ENCODE data around the gene KDM1A.

The KDM1A gene

GRCh38 chr1:23013657-23014056 is 5.6 kb upstream of the KDM1A start:
- no peak for DNase-seq (ENCODE audit: low read depth)

GRCh38 chr1:23018661-23019093 is 591 bp upstream of the KDM1A start:
- DNase-seq (ENCODE audit: low read depth): no peak

GRCh38 chr1:23019863-23020625 is 776 bp downstream of the KDM1A start:
- no peak for DNase-seq (ENCODE audit: low read depth)

- DNase-seq (ENCODE audit: low read depth): no peak
Measured at GRCh38 chr1:23020706-23021405, 1.6 kb downstream of the KDM1A start.

DNA sequence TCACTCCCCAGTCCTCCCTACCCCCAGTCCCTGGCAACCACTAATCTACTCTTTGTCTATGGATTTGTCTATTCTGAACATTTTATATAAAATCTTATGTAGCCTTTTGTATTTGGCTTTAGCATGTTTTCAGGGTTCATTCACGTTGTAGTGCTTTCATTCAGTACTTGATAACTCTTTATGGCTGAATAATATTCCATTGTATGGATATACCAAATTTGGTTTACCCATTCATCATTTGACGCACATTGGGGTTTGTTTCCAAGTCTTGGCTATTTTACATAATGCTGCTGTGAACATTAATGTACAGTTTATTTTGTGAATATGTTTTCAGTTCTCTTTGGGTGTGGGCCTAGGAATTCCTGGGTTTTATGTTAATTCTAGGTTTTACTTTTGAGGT is 2.6 kb downstream of the KDM1A start:
- DNase-seq (ENCODE audit: low read depth): no peak

DNA sequence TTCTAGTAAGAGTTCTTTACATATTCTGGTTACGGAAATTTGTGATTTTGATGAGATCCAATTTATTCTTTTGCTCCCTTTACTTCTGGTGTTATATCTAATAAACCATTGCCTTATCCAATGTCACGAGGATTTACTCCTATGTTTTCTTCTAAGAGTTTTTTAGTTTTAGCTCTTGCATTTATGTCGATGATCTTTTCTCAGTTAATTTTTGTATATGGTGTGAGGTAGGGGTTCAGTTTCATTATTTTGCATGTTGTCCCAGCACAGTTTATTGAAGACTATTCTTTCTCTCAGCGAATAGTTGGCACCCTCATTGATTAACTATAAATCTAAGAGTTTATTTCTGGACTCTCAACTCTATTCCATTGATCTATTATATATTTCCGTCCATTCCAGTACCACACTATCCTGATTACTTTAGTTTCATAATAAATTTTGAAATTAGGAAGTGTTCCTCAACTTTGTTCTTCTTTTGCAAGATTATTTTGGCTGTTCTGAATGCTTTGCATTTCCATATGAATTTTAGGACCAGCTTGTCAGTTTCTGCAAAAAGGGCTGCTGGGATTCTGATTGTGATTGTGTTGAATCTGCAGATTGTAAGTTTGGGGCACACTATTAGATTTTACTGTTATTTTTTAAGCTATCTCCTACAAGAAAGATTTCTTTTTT is 4.0 kb downstream of the KDM1A start:
- DNase-seq (ENCODE audit: low read depth): no peak

- DNase-seq (ENCODE audit: low read depth): no peak
Measured at GRCh38 chr1:23026568-23026967, 7.3 kb downstream of the KDM1A start.

DNA sequence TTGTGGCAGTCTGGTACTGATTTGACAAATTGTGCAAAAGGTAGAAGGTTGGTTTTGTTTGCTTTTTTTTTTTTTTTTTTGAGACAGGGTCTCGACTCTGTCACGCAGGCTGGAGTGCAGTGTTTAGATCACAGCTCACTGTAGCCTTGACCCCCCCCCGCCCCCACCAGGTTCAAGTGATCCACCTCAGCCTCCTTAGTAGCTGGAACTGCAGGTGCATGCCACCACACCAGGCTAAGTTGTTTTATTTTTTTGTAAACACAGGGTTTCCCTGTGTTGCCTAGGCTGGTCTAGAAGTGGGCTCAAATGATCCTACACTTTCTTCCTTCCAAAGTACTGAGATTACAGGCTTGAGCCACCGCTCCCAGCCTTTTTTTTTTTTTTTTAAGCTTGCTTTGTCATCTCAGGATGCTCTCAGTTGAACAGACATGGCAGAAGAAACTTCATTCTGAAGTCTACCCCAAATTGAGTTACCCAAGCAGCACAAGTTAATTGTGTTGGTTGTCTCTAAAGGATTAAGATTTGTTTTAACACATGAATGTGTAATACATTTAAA is 8.2 kb downstream of the KDM1A start:
- no peak for DNase-seq (ENCODE audit: low read depth)

- DNase-seq (ENCODE audit: low read depth): no peak
Measured at GRCh38 chr1:23029337-23029736, 10.1 kb downstream of the KDM1A start.

DNA sequence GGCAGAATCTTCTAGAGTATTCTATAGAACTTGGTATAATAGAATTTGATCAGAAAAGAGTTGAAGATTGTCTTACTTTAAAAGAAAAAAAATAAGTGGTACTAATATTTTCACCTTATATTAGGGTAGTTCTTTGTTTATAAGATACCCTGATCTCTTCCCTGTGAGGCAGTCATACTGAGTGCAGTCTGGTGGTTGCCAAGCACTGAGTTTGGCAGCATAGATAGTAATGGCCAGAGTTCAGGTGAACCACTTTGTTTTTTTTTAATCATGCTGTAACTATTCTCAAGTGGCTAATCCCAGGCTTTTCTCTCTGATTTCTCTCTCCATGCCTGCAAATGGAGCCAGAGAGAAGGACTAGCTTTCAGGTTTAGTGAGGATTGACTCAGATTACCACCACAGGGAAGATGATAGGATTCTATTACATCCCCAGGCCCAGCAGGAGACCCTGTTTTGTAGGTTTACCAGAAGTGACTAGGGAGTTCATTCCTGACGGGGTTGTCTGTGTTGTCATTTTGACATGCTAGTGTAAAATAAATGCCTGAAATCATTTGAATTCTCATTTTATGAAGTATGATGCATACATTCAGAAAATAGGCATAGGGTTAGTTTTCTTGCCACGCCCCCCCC is 16.7 kb downstream of the KDM1A start:
- DNase-seq (ENCODE audit: low read depth): no peak

GRCh38 chr1:23037081-23037740 is 17.9 kb downstream of the KDM1A start:
- DNase-seq (ENCODE audit: low read depth): no peak

- DNase-seq (ENCODE audit: low read depth): no peak
Measured at GRCh38 chr1:23039308-23039826, 20.1 kb downstream of the KDM1A start.

DNA sequence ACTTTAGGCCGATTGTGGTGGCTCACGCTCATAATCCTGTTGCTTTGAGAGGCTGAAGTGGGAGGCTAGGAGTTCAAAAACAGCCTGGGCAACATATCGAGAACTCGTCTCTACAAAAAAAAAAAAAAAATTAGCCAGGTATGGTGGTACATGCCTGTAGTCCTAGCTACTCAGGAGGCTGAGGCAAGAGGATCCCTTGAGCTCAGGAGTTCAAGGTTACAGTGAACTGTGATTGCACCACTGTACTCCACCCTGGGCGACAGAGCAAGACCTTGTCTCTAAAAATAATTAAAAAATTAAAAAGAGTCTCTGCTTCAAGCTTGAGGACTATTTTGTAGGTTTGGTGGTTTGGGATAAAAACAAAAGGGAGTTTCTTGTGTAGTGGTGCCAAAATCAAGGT is 21.2 kb downstream of the KDM1A start:
- DNase-seq (ENCODE audit: low read depth): no peak

DNA sequence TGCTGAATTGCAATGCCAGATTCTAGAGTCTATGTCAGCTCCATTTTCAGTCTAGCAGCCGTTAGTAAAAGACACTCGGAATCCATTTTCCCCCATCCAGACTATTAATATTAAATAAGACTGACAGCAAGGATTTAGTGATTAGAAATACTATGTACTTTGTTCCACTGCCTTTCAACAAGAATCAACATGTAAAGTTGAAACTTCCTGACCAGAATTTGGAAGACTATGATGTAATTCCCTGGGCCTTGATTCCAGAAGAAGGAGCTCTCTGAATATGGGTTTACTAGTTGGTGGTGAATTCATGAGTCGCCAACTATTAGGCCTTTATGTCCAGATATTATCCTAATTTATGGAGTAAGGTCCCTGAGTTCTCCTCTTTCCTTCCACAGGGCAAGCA is 24.8 kb downstream of the KDM1A start:
- no peak for DNase-seq (ENCODE audit: low read depth)

DNA sequence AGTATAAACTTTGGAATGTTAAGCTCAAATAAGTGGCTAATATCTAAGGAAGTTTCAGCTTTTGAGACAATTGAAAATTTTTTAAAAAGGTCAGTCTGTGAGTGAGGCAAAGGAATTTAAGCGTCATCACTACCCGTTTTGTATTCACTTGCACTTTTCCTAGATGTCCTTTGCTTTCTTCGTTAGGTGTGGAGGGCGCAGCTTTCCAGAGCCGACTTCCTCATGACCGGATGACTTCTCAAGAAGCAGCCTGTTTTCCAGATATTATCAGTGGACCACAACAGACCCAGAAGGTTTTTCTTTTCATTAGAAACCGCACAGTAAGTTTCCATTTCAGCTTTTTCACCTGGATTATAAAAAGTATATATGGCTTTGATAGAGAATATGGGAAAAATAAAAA is 30.9 kb downstream of the KDM1A start:
- no peak for DNase-seq (ENCODE audit: low read depth)

- DNase-seq (ENCODE audit: low read depth): no peak
Measured at GRCh38 chr1:23051290-23051909, 32.1 kb downstream of the KDM1A start.

GRCh38 chr1:23057301-23057700 is 38.0 kb downstream of the KDM1A start:
- DNase-seq (ENCODE audit: low read depth): no peak

DNA sequence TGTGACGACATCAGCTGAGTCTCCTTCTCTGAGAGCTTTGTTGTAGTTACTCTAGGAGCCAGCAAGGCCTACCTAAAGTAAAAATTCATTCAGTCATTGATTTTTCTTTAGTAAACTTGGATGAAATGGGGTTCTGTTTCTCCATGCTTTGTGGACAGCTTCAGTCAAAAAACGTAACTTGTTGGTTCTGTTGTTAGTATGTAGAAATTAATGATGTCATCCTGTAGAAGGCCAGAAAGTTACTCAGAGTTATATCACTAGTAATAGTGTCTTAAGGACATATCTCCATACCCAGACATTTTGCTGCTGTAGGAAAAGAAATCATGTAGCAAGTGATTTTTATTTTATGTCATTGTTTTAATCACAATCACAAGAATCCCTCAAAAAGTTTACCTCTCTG is 43.0 kb downstream of the KDM1A start:
- DNase-seq (ENCODE audit: low read depth): no peak

- DNase-seq (ENCODE audit: low read depth): no peak
Measured at GRCh38 chr1:23065385-23065784, 46.1 kb downstream of the KDM1A start.

DNA sequence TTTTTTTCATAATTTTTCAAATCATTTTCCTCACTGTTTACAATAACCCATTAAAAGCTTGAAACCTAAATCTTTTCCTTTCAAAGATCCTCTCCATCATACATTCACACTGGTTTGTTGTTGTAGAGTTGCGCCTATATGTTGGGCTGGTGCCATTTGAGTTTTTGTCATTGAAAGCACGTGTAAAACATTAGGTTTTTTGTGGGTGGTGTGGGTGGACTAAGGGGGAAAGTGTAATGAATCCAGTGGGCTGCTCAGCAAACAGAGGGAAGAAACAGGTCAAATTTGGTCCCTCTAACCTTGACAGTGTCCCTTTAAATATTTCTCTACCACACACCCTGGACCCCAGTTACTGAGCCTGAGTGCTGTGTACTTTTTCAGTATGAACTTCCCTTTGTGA is 46.8 kb downstream of the KDM1A start:
- DNase-seq (ENCODE audit: low read depth): no peak

DNA sequence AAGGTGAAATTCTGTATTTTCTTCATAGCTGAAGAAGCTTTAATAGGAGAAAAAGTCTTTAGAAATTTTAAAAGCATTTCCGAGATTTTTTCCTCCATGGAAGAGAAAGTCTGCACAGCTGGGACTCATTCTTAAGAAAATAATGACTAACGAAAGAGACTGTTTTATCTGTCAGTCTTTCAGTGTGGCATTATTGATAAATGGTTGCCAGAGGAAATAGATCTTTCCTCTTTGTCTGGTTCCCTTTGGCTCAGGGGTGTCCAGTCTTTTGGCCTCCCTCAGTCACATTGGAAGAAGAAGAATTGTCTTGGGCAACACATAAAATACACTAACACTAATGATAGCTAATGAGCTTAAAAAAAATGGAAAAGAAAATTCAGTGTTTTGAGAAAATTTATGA is 49.9 kb downstream of the KDM1A start:
- no peak for DNase-seq (ENCODE audit: low read depth)

Data from T follicular helper cell (primary cell).